ENCODE data around the gene MRI1. TPM values are rescaled to one million over a fixed set of nuclear protein-coding genes. Genes with fewer than 3 reads are reported as not detected.

Gene MRI1
- 15.3 TPM for polyA plus RNA-seq (2012; ENCODE audit: insufficient read depth, insufficient read length, low read depth)

DNA sequence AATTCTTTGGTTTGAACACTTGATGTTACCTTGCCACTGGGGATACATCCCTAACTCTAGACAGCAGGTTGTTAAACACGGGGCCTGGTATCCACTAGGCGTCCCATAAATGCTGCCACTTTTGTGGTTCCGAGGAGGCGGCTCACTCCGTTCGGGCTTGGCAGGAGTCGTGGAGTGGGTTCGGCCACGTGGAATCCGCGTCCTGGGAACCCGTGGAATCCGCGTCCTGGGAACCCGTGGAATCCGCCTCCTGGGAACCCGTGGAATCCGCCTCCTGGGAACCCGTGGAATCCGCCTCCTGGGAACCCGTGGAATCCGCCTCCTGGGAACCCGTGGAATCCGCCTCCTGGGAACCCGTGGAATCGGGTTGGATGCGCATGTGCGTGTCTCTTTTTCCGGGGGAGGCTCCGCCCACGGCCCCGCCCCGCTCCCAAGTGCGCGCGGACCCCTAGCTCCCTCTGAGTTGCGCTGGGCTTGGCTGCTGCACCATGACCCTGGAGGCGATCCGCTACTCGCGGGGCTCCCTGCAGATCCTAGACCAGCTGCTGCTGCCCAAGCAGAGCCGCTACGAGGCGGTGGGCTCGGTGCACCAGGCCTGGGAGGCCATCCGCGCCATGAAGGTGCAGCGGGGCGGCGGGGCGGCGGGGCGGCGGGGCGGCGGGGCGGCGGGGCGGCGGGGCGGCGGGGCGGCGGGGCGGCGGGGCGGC lies at the start of gene MRI1:
Gene MRI1, plus strand, starts transcription at position 422 of the 707 bp plus-strand sequence. Its CDS starts 67 bp downstream, at position 489.
- TF ChIP-seq, protein P1, sequence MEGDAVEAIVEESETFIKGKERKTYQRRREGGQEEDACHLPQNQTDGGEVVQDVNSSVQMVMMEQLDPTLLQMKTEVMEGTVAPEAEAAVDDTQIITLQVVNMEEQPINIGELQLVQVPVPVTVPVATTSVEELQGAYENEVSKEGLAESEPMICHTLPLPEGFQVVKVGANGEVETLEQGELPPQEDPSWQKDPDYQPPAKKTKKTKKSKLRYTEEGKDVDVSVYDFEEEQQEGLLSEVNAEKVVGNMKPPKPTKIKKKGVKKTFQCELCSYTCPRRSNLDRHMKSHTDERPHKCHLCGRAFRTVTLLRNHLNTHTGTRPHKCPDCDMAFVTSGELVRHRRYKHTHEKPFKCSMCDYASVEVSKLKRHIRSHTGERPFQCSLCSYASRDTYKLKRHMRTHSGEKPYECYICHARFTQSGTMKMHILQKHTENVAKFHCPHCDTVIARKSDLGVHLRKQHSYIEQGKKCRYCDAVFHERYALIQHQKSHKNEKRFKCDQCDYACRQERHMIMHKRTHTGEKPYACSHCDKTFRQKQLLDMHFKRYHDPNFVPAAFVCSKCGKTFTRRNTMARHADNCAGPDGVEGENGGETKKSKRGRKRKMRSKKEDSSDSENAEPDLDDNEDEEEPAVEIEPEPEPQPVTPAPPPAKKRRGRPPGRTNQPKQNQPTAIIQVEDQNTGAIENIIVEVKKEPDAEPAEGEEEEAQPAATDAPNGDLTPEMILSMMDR (IDR thresholded peaks at IDR 0.05; ENCODE audit: low read depth, low read length), result no peak
- Histone ChIP-seq H3K9me3 (no peaks in the 10 kb centered on the region; the same call in 1 of the 2 replicates), H3K4me3 (ENCODE audit: low read depth, low read length) (peak within 1 kb of the TSS; percentile 77), H3K27me3 (no peaks in the 10 kb centered on the region), H3K4me1 (no peaks in the 10 kb centered on the region), H3K36me3 (peaks cover 18% of the 10 kb centered on the region)
- DNase-seq, result peak; percentile 80

DNA sequence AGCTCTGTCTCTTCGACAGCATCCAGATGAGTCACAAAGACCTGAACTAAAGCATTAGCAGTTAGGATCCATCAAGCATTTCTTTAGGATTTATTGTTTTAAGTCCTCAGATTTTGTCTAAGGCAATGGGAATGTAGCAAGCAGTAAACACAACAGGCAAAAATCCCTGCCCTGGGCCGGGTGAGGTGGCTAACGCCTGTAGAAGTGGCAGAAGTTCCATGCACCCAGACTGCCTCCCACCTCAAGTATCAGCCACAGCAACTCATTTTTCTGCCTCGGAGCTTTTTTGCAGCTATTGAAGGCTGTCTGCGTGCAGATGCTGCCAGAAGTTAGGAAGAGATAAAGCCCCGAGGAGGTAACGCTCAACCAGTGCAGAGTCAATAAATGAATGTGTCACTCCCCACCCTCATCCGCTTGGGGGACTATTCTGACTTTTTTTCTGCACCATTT lies 47.1 kb upstream of the MRI1 start:
- H3K4me3 ChIP-seq (ENCODE audit: low read depth, low read length), result no peak overlapping the region

DNA sequence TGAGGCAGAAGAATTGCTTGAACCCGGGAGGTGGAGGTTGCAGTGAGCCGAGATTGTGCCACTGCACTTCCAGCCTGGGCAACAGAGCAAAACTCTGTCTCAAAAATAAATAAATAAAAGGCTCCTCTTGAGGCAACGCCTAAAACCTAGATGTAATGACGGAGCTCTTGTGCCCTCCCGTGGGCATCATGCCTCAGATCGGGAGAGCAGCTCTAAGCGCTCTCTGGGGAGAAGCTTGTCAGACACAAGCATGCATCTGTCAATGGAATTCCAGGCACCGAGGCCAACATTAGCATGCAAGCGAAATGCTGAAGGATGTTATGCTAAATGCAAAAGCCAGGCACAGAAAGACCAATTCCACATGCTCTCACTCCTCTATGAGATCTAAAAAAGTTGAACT lies 45.6 kb upstream of the MRI1 start:
- TF ChIP-seq, protein P1 (IDR thresholded peaks at IDR 0.05; ENCODE audit: low read depth, low read length), result peak; percentile 47
- no peak overlapping the region for H3K4me3 ChIP-seq (ENCODE audit: low read depth, low read length)
- peak; percentile 48 for DNase-seq
- H3K36me3 ChIP-seq, result no peaks in the 10 kb centered on the region
- no peaks in the 10 kb centered on the region for H3K4me1 ChIP-seq
- H3K27me3 ChIP-seq, result no peaks in the 10 kb centered on the region
- no peaks in the 10 kb centered on the region; the same call in 1 of the 2 replicates for H3K9me3 ChIP-seq

More for the DNA sequence above, 47.1 kb upstream of the MRI1 start:
- TF ChIP-seq, protein P1 (IDR thresholded peaks at IDR 0.05; ENCODE audit: low read depth, low read length), result no peak
- Histone ChIP-seq H3K36me3 (no peaks in the 10 kb centered on the region), H3K27me3 (peaks cover 5% of the 10 kb centered on the region), H3K9me3 (no peaks in the 10 kb centered on the region; the same call in 1 of the 2 replicates), H3K4me1 (no peaks in the 10 kb centered on the region)
- no peak for DNase-seq

DNA sequence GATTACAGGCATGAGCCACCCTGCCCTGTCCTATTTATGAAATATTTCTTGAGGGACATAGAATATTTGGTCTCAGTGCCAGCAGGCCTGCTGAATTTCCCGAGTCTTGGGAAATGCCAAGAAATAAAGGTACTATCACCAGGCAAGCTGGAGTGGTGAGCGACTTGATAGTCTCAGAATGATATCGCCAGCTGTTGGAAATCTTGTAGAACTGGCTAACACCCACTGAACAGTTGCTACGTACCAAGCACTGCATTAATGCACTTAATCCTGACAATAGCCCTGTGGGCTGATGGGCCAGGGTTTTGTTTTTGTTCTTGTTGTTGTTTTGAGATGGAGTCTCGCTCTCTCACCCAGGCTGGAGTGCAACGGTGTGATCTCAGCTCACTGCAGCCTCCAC lies 42.2 kb upstream of the MRI1 start:
- H3K9me3 ChIP-seq, result no peaks in the 10 kb centered on the region
- H3K4me3 ChIP-seq (ENCODE audit: low read depth, low read length), result no peak overlapping the region
- TF ChIP-seq, protein P1 (IDR thresholded peaks at IDR 0.05; ENCODE audit: low read depth, low read length), result no peak
- H3K27me3 ChIP-seq, result no peaks in the 10 kb centered on the region
- H3K4me1 ChIP-seq, result no peaks in the 10 kb centered on the region
- H3K36me3 ChIP-seq, result no peaks in the 10 kb centered on the region
- DNase-seq, result no peak

DNA sequence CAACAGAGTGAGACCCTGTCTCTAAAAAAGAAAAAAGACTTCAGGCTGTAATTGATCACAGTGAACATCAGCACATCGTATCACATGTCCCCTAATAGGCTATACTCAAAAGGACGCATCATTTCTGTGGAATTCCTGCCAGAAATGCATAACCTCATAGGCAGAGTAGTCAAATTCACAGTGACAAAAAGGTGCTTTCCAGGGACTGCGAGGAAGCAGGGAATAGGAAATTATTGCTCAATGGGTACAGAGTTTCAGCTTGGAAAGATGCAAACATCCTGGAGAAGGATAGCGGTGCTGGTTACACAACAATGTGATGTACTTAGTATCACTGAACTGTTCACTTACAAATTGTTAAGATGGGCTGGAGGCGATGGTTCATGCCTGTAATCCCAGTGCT lies 41.1 kb upstream of the MRI1 start:
- TF ChIP-seq, protein P1 (IDR thresholded peaks at IDR 0.05; ENCODE audit: low read depth, low read length), result no peak
- Histone ChIP-seq H3K27me3 (no peaks in the 10 kb centered on the region), H3K9me3 (no peaks in the 10 kb centered on the region)

DNA sequence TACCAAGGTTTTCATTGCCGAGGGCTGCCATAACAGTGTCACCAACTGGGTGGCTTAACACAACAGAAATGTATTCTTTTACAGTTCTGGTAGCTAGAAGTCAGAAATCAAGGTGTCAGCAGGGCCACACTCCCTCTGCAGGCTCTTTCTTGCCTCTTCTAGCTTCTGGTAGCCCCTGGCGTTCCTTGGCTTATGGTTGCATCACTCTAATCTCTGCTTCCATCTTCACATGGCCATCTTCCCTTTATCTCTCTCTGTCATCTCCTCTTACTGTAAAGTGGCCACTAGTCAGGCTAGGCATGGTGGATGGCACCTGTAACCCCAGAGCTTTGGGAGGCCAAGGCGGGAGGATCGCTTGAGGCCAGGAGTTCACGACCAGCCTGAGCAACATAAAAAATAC lies 38.0 kb upstream of the MRI1 start:
- Histone ChIP-seq H3K9me3 (no peaks in the 10 kb centered on the region), H3K27me3 (no peaks in the 10 kb centered on the region), H3K4me1 (no peaks in the 10 kb centered on the region), H3K4me3 (ENCODE audit: low read depth, low read length) (no peak overlapping the region), H3K36me3 (no peaks in the 10 kb centered on the region)
- DNase-seq, result no peak
- TF ChIP-seq, protein P1 (IDR thresholded peaks at IDR 0.05; ENCODE audit: low read depth, low read length), result no peak

More for the DNA sequence above, 41.1 kb upstream of the MRI1 start:
- no peaks in the 10 kb centered on the region for H3K4me1 ChIP-seq
- H3K36me3 ChIP-seq, result no peaks in the 10 kb centered on the region
- H3K4me3 ChIP-seq (ENCODE audit: low read depth, low read length), result no peak overlapping the region
- DNase-seq, result no peak

All from BE2C (cell line).